Gastroesophageal sphincter (tissue), 3 donors: ENCODE data around the gene TRAPPC3.

Experiments used
- EP300 ChIP-seq: sonication (generic); formaldehyde crosslinking; IDR thresholded peaks from one replicate; pipeline ENCODE4 v1.6.1; 2017; ENCODE audit warnings: antibody characterized with exemption, mild to moderate bottlenecking
- POLR2A ChIP-seq, 2 donors: fragments of 450-650 bp; IDR thresholded peaks; one replicate each; pipeline ENCODE4 v1.6.1; 2017; ENCODE audit warnings: antibody characterized with exemption in 2 of 2, mild to moderate bottlenecking in 2 of 2, moderate library complexity in 1 of 2
- POLR2AphosphoS5 ChIP-seq: sonication (generic); formaldehyde crosslinking; IDR thresholded peaks from one replicate; pipeline ENCODE4 v1.6.1; 2017; ENCODE audit warnings: antibody characterized with exemption
- TF ChIP-seq, protein P1 (sequence below), 4 experiments: fragments of 200-600 bp in 2 of 4; fragments of 450-650 bp in 2 of 4; sonication (generic) in 1 of 4; IDR thresholded peaks; one replicate each; pipeline ENCODE4 v1.5.1; 2017 to 2019; ENCODE audit warnings: antibody characterized with exemption in 4 of 4, mild to moderate bottlenecking in 2 of 4, moderate library complexity in 2 of 4

GRCh38 chr1:36177589-36178431 is 28.5 kb upstream of the TRAPPC3 start:
- TF ChIP-seq, protein P1, sequence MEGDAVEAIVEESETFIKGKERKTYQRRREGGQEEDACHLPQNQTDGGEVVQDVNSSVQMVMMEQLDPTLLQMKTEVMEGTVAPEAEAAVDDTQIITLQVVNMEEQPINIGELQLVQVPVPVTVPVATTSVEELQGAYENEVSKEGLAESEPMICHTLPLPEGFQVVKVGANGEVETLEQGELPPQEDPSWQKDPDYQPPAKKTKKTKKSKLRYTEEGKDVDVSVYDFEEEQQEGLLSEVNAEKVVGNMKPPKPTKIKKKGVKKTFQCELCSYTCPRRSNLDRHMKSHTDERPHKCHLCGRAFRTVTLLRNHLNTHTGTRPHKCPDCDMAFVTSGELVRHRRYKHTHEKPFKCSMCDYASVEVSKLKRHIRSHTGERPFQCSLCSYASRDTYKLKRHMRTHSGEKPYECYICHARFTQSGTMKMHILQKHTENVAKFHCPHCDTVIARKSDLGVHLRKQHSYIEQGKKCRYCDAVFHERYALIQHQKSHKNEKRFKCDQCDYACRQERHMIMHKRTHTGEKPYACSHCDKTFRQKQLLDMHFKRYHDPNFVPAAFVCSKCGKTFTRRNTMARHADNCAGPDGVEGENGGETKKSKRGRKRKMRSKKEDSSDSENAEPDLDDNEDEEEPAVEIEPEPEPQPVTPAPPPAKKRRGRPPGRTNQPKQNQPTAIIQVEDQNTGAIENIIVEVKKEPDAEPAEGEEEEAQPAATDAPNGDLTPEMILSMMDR (IDR thresholded peaks at IDR 0.05), result no peak
- TF ChIP-seq POLR2AphosphoS5, result no peak
- no peak for TF ChIP-seq POLR2A (IDR thresholded peaks at IDR 0.05)
- TF ChIP-seq EP300, result no peak
